Endodermal cell (in vitro differentiated cells): ENCODE data around the gene ZNF611. TPM values are rescaled to one million over a fixed set of nuclear protein-coding genes. Genes with fewer than 3 reads are reported as not detected.
"Not testable (repeated sequence)": the region's sequence is repeated elsewhere in the genome, so short reads cannot be mapped to it uniquely, and the experiment has no call there.

Experiments
- DNase-seq: peaks from one replicate; pipeline ENCODE4 v3.0.0-alpha.2; 2017
- H3K27ac ChIP-seq: 2 replicates; pipeline ENCODE4 v1.5.1; 2013; ENCODE audit warnings: mild to moderate bottlenecking, low read depth, low read length, moderate library complexity
- H3K27me3 ChIP-seq: 2 replicates; pipeline ENCODE4 v1.6.1; 2013; ENCODE audit warnings: mild to moderate bottlenecking, low read length, moderate library complexity; ENCODE audit not compliant: insufficient read depth, control insufficient read depth, poor library complexity, severe bottlenecking
- H3K36me3 ChIP-seq: 2 replicates; pipeline ENCODE4 v1.7.0; 2013; ENCODE audit warnings: mild to moderate bottlenecking, low read length, moderate library complexity; ENCODE audit not compliant: control insufficient read depth, insufficient read depth
- H3K4me1 ChIP-seq: one replicate; pipeline ENCODE4 v1.7.0; 2013; ENCODE audit warnings: low read length; ENCODE audit not compliant: control insufficient read depth, insufficient read depth
- H3K4me3 ChIP-seq: 2 replicates; pipeline ENCODE4 v1.5.1; 2013; ENCODE audit warnings: mild to moderate bottlenecking, low read length, moderate library complexity
- H3K9ac ChIP-seq: 2 replicates; pipeline ENCODE4 v1.6.1; 2013; ENCODE audit warnings: mild to moderate bottlenecking, low read length, moderate library complexity; ENCODE audit not compliant: poor library complexity, severe bottlenecking; ENCODE audit errors: extremely low read depth
- H3K9me3 ChIP-seq: 2 replicates; pipeline ENCODE4 v1.6.1; 2013; ENCODE audit warnings: mild to moderate bottlenecking, low read length, moderate library complexity; ENCODE audit not compliant: control insufficient read depth
- H3K27ac Mint-ChIP-seq: 2 replicates; pipeline ENCODE4 v1.8.0; 2020; ENCODE audit warnings: mixed read lengths
- H3K27me3 Mint-ChIP-seq: 2 replicates; pipeline ENCODE4 v1.8.0; 2021; ENCODE audit warnings: mild to moderate bottlenecking, mixed read lengths; ENCODE audit not compliant: insufficient read depth
- H3K36me3 Mint-ChIP-seq: 2 replicates; pipeline ENCODE4 v1.8.0; 2020; ENCODE audit warnings: low read depth, mixed read lengths
- H3K4me1 Mint-ChIP-seq: 2 replicates; pipeline ENCODE4 v1.8.0; 2020; ENCODE audit warnings: mixed read lengths
- H3K4me3 Mint-ChIP-seq: 2 replicates; pipeline ENCODE4 v1.8.0; 2020; ENCODE audit warnings: mild to moderate bottlenecking, moderate library complexity, mixed read lengths
- H3K9me3 Mint-ChIP-seq: 2 replicates; pipeline ENCODE4 v1.8.0; 2020; ENCODE audit warnings: mild to moderate bottlenecking, mixed read lengths
- WGBS, 2 experiments: methylation state at CpG; one replicate each; pipeline versions ENCODE4 v1.1.5 to v1.1.7; 2013; ENCODE audit warnings: missing lambda C conversion rate in 2 of 2, mixed read lengths in 1 of 2; ENCODE audit not compliant: insufficient coverage in 1 of 2, insufficient read length in 1 of 2; 5-methylcytosine and 5-hydroxymethylcytosine counted together
- total RNA-seq, 2 donors: library from RNA; stranded (reverse); fragmentation: NEBNext Ultra II Directional in 1 of 2; extraction: Animal tissue kit (Norgen Biotek cat#: 25700) in 1 of 2; gene quantifications; 2 replicates in 1 of 2; 3 replicates in 1 of 2; pipeline ENCODE4 v1.2.1, GENCODE V29; 2021
- TF ChIP-seq, protein P1 (sequence below): fragments of 200-600 bp; sonication (generic); conservative IDR thresholded peaks from 2 replicates; pipeline ENCODE4 v1.5.0; 2021; ENCODE audit warnings: antibody characterized with exemption, mild to moderate bottlenecking

The ZNF611 gene
- total RNA-seq, 2 donors from 2014 or later, result 96.9 to 136 TPM

DNA sequence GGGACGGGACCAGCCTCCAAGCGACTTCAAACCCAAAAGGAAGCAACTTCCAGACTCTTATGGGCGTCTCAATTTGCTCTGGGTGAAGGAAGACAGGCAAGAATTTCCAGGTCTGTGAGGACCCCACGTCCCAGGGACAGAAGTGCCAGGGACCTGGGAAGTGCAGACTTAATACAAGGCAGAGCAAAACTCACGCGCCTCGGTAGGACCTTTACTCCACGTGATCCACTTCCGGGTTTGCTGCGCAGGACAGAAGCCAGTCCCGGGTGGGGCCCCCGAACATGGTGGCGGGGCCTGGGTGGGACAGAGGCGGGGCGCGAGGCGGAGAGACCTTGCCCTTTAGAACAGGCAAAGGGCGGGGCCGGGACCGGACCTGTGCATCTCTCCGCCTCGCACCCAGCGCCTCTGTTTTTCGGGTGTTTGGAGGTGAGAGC is 9.3 kb downstream of the ZNF611 start:
- H3K27me3 ChIP-seq, result no peaks in the 10 kb centered on the region
- WGBS, 2 experiments, result 97% methylated on average over 8 to 24 of the region's 24 CpGs
- H3K9ac ChIP-seq, result no peak overlapping the region
- H3K4me1 ChIP-seq, result peaks cover 8% of the 10 kb centered on the region
- Mint-ChIP-seq H3K27ac (peak overlapping the region; percentile 61), H3K4me1 (peaks cover 18% of the 10 kb centered on the region), H3K4me3 (no peak overlapping the region), H3K27me3 (no peaks in the 10 kb centered on the region), H3K9me3 (peaks cover 34% of the 10 kb centered on the region), H3K36me3 (peaks cover 80% of the 10 kb centered on the region)
- no peak overlapping the region for H3K27ac ChIP-seq
- DNase-seq, result no peak
- no peak overlapping the region for H3K4me3 ChIP-seq
- H3K36me3 ChIP-seq, result peaks cover 79% of the 10 kb centered on the region
- H3K9me3 ChIP-seq, result peaks cover 31% of the 10 kb centered on the region
- TF ChIP-seq, protein P1, sequence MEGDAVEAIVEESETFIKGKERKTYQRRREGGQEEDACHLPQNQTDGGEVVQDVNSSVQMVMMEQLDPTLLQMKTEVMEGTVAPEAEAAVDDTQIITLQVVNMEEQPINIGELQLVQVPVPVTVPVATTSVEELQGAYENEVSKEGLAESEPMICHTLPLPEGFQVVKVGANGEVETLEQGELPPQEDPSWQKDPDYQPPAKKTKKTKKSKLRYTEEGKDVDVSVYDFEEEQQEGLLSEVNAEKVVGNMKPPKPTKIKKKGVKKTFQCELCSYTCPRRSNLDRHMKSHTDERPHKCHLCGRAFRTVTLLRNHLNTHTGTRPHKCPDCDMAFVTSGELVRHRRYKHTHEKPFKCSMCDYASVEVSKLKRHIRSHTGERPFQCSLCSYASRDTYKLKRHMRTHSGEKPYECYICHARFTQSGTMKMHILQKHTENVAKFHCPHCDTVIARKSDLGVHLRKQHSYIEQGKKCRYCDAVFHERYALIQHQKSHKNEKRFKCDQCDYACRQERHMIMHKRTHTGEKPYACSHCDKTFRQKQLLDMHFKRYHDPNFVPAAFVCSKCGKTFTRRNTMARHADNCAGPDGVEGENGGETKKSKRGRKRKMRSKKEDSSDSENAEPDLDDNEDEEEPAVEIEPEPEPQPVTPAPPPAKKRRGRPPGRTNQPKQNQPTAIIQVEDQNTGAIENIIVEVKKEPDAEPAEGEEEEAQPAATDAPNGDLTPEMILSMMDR, result no peak

DNA sequence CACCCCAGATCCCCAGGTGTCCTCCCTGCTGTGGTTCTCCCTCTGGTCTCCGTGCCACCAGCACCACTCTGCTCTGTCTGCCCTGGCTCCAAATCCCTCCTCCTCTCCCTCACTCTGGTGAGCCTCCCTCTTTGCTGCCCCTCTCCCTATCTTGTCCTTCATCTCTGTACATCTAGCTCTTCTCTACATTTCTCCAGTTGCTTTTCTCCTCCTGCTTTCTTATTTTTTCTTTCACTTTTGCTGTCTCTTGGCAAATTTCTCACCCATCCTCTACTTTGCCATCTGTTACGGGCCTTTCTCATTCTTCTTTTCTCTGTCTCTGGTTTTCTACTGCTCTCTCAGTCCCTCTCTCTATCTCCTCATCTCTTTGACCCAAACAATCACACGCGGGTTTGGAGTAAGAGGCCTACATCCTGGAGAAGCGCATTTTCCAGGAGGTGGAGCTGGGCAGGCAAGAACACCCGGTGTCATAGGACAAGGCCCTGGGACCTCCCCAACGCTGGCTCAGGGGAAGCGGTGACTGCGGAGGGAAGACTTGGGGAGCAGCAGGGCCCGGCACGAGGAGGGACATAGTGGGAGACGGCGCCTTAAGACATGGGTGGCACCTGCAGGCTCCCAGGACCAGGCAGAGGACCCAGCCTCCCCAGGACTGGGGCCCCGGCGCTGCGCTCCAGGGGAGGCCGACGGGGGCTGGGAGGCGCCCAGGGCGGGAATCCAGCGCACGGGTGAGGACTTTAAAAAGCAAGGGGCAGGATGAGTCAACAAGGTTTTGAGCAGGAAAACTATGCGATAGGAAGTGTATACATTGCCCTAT is 9.9 kb downstream of the ZNF611 start:
- TF ChIP-seq, protein P1, result no peak
- no peak for DNase-seq
- Mint-ChIP-seq H3K9me3 (peaks cover 39% of the 10 kb centered on the region), H3K36me3 (peaks cover 84% of the 10 kb centered on the region), H3K4me1 (peaks cover 18% of the 10 kb centered on the region), H3K4me3 (peak overlapping the region; percentile 17), H3K27ac (peak overlapping the region; percentile 85), H3K27me3 (no peaks in the 10 kb centered on the region)
- Histone ChIP-seq H3K9ac (peak overlapping the region; percentile 70), H3K9me3 (peaks cover 35% of the 10 kb centered on the region), H3K36me3 (peaks cover 84% of the 10 kb centered on the region), H3K27me3 (no peaks in the 10 kb centered on the region), H3K27ac (peak overlapping the region; percentile 66), H3K4me1 (peaks cover 8% of the 10 kb centered on the region), H3K4me3 (peak overlapping the region; percentile 73)
- 92 to 95% methylated on average over 12 to 23 of the region's 23 CpGs for WGBS, 2 experiments

DNA sequence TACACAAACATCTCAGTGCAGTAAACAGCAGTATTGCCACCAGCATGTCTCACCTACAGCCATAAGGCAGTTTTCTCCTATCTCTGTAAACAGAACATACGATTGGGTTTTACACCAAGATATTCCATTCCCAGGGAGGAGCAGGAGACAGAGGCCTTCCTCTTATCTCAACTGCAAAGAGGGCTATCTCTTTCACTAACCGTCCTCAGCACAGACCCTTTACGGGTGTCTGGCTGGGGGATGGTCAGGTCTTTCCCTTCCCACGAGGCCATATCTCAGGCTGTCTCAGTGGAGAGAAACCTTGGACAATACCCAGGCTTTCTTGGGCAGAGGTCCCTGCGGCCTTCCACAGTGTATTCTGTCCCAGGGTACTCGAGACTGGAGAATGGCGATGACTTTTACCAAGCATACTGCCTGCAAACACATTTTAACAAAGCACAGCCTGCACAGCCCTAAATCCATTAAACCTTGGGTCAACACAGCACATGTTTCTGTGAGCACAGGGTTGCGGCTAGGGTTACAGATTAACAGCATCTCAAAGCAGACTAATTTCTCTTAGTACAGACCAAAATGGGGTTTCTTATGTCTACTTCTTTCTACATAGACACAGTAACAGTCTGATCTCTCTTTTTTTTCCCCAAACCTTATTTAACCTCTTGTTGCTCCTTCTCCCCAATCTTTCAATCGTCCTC is 10.8 kb downstream of the ZNF611 start:
- 52 to 68% methylated on average over 9 of the region's 9 CpGs for WGBS, 2 experiments
- H3K36me3 Mint-ChIP-seq, result peaks cover 89% of the 10 kb centered on the region
- H3K4me3 Mint-ChIP-seq, result peak overlapping the region; percentile 17

More for the DNA sequence above, 10.8 kb downstream of the ZNF611 start:
- not testable (repeated sequence) for H3K27me3 Mint-ChIP-seq, H3K4me1 ChIP-seq, H3K27me3 ChIP-seq
- Histone ChIP-seq H3K27ac (peak overlapping the region; percentile 66), H3K36me3 (peaks cover 87% of the 10 kb centered on the region), H3K9ac (peak overlapping the region; percentile 70), H3K9me3 (peaks cover 44% of the 10 kb centered on the region), H3K4me3 (peak overlapping the region; percentile 73)
- peak; percentile 51 for DNase-seq
- Mint-ChIP-seq H3K4me1 (peaks cover 18% of the 10 kb centered on the region), H3K27ac (peak overlapping the region; percentile 85), H3K9me3 (peaks cover 48% of the 10 kb centered on the region)
